Thyroid gland (tissue), 4 donors: Measurements from ENCODE around the gene PCP2.

Experiments used
- CTCF ChIP-seq, 6 experiments: fragments of 200-600 bp in 3 of 6; fragments of 450-650 bp in 3 of 6; sonication (generic) in 3 of 6; IDR thresholded peaks; one replicate each; pipeline ENCODE4 v1.5.1; 2016 to 2019; ENCODE audit warnings: antibody characterized with exemption in 6 of 6, mild to moderate bottlenecking in 2 of 6, inconsistent platforms in 1 of 6, moderate library complexity in 1 of 6
- POLR2A ChIP-seq, 2 donors: fragments of 450-650 bp; IDR thresholded peaks; one replicate each; pipeline ENCODE4 v1.6.1; 2017; ENCODE audit warnings: antibody characterized with exemption in 2 of 2, mild to moderate bottlenecking in 2 of 2, moderate library complexity in 1 of 2

DNA sequence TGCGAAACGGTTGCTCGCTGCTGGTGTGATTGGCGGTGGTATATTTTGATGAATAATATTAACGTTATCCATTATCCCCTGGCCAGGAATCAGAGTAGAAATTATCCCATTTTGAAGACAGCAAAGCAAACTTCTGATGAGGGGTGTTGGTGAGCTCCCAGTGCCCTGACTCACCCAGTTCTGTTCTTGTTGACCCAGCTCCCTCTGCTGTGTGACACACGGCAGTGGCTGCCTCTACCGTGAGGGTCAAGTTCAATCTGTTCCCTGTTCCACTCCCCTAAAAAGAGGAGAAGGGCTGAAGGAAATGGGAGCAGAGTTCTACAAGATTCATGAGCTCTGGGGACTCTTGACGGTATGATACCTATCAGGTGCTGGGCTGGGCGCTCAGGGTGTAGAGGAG, 35.8 kb downstream of the PCP2 start:
- TF ChIP-seq CTCF (IDR thresholded peaks at IDR 0.05) (no peak), POLR2A (IDR thresholded peaks at IDR 0.05) (no peak)
